ENCODE measurements around the gene MAFF.

GRCh38 chr22:38246046-38246658 is 44.4 kb downstream of the MAFF start:
- TF ChIP-seq CTCF (IDR thresholded peaks at IDR 0.05; ENCODE audit: low read depth, low read length) (no peak), EZH2phosphoT487 (IDR thresholded peaks at IDR 0.05; ENCODE audit: low read depth) (no peak)

Data from OCI-LY3 (cell line).